Inflammatory macrophage treated with lipopolysaccharide for 1 hour (primary cell): ENCODE data around the gene THRB.
"Not testable (repeated sequence)": the region's sequence is repeated elsewhere in the genome, so short reads cannot be mapped to it uniquely, and the experiment has no call there.

Experiments
- DNase-seq, 2 donors: peaks; one replicate each; pipeline ENCODE4 v3.0.0-alpha.2; 2020 to 2022

THRB gene

GRCh38 chr3:24401090-24401810 lies 93.4 kb downstream of the THRB start:
- no peak for DNase-seq

DNA sequence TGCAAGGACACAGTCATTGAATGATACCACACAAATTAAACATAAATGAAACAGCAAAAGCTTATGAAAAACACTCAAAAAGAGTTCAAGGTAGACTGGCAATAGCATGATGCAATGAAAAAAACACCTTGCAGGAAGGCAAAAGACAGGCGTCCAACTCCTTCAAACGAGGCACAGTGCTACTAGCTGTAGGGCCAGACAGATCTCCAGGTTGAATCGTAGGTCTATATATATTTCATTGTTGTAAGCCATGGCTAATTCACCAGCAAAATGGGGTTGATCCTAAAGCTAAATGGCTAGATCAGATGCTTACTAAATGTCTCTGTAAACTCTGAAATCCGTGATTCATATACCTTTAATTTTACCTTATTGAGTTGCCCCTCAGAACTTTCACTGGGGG lies 94.2 kb downstream of the THRB start:
- no peak for DNase-seq

- DNase-seq: no peak
These were observed 94.6 kb downstream of the THRB start for GRCh38 chr3:24400015-24400414.

DNA sequence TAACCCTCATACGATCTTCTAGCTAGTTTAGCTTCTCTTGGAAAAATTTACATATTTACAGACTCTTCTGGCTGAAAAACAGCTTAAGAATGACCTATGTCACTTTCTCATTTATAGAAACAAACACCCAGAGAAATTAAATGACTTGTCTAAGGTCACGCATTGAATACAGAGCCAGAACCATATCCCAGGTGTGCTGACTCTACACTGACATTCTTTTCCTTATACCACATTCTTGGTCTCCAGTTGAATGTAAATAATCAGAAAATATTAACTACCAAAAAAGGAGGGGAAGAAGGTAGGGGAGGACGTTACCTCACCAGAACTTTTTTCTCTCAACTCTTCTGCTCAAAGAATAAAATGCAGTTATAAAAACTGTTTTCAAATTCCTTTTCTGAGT lies 95.0 kb downstream of the THRB start:
- no peak for DNase-seq

GRCh38 chr3:24398712-24399111 lies 95.9 kb downstream of the THRB start:
- DNase-seq: not testable (repeated sequence)

DNA sequence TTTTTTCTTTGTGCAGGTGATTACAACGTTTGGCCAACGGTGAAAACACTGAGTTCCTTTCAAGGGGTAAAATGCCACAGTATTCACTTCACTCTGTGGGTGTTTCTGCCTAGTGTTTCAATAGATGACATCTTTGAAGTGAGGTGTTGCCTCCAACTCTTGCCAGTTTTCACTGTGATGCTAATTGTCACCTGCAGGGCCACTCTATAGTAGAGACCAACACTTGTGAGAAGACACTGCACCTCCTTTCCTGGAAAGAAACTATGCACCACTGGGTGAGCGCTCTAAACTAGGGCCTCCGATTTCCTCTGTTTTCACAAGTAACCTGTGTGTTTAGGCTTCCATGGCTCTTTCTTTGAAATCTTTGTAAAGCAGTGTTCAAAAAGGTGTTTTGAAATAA lies 98.3 kb downstream of the THRB start:
- DNase-seq: no peak

DNA sequence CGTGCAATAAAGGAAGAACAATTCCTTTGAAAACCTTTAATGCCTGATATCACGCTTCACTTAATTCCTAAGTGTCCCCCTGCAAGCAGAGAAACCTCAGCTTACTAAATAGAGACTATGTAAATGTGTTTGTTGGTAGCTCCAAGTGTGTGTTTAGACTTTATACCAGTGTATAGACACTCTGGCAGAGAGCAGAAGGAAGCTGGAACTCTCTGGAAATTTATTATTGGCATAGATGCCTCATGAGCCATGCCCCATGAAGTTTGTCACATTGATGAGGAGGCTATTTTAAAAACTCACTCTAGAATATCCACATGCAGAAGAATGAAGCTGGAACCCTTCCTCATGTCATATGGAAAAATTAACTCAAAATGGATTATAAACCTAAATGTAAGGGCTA lies 99.9 kb downstream of the THRB start:
- no peak for DNase-seq

- DNase-seq: no peak
These were observed 101.3 kb downstream of the THRB start for GRCh38 chr3:24393316-24393715.

DNA sequence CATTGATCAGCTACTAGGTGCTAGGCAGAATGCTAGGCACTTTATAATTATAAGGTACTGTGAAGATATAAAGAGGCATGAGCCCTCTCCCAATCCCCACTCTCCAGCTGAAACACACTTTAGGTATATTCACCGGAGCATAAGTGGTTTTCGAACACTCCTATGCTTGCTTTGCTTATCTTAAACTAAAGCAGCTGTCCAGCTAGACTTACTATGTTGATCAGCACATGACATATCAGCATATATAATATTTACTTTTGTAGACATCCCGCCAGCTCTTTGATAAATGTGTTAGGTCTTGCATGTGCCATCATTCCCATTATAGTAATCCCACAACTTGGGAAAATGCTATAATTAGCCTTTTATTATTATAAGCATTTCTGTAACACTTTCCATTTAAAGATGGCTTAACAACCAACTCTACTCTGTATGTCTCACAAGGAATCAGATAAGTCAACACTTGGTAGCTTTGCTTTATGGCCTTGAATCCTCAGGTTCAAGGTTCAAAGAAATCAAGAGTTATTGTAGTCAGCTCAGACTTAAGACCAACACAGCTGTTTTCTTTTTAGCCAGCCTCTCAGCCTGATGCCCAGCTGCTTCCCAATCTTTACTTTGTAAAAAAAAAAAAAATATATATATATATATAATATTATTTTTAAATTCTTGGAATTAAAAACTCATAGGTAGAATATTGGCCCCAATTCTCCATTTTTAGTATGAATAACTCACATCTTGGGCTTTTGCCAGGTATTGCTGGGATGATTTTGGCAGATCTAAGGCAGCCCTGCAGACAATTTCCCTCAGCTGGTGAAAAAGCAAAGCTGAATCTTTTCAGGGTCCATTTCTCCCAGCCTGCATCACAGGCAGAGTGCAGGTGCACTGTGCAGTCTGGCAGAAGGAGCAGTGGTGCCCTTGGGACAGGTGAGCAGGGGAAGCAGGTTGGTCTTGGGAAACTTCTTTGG lies 104.2 kb downstream of the THRB start:
- DNase-seq: no peak

DNA sequence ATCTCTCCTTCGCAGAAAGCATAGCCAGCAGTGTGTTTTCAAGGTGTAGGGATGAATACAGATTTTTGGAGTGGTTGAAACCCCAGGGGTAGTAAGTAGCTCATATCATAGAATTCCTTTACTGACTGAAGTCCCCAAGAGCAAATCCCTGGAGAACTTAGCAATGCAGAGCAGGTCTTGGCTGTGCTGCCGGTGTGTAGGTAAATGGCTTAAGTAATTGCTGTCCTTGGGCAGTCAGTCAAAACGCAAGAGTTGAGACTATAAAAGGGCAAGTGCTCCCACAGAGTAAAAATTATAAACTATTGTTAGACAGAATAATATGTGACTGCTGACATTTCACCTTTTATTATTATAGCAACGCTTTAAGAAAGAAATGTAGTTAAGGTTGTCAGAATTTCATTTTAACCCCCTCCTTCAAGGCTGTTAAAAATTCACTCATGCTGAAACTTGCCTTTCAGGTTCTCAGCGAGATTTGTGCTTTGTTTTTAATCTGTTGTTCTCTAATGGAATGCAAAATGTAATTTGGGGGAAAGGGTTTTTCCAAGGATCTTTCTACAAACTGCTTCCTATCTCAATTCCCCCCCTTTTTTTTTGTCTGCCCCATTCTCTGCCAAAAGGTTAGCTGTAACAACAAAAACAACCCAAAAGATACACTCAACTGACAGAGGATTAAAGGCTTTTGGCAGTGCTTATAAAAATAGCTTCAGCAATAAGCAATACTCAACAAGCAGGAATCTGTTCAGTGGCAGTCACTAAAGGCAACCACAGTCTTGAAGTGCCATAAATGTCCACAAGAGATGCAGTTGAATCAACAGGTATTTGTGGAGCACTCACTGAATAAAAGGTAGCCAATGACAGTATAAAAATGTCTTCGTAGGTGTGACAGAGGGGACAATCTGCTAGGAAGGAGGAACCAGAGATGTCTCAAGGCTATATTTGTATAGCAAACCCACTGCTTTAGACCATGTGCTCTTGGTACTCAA lies 105.3 kb downstream of the THRB start:
- no peak for DNase-seq

- no peak for DNase-seq
These were observed 106.0 kb downstream of the THRB start for GRCh38 chr3:24388611-24389010.

DNA sequence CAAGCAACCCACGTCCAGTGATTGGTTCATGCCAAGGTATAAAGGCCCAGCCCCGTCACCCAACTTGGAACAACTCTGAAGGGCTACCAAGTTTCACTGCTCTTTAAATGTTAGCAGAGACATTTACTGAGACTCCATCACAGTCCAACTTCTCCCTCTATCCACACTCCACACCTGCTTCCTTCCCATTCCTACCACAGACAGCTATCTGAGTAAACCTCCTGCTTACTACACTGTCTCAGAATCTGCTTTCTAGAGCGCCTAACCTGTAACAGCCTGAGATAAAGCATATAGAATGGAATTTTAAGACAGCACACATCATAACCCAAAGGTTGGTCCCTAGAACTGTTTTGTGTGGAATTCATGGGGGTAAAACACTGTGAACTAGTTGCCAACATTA lies 106.5 kb downstream of the THRB start:
- DNase-seq: no peak

DNA sequence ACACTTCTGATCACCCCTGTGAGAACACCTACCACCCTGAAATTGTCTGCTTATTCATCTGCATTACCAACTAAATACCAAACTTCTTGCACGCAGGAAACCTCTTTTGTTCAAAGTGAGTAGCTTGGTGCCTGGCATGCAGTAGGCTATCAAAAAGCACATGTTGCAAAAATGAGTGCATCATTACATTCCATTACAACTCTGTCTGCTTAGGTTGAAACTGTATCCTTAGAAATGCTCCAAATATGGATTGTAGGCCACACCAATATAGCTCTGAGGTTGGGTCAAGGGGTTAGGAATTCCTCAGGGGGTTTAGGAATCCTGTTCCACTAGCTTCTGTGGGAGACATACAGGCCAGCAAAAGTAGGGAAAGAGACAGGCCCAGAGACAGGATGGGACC lies 107.2 kb downstream of the THRB start:
- no peak for DNase-seq

GRCh38 chr3:24387000-24387399 lies 107.7 kb downstream of the THRB start:
- DNase-seq: no peak

DNA sequence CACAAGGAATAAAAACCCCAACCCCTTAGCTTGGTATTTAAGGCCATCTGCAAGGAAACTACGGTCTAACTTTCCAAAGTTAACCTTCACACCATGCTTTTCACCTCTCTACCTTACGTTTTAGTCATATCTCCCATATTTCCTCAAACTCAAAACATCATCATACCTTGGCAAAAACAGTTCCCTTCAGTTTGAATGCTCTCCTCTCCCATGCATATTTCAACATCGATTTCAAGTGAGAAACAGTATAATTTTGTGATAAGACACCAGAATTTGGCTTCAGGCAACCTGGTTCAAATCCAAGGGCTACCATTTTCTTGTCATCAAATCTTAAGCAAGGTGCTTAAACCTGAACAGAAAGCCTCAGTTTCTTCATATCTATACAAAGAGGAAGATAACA lies 108.2 kb downstream of the THRB start:
- DNase-seq: no peak

- no peak for DNase-seq
These were observed 109.5 kb downstream of the THRB start for GRCh38 chr3:24385012-24385615.

GRCh38 chr3:24382647-24383046 lies 112.0 kb downstream of the THRB start:
- DNase-seq: no peak

DNA sequence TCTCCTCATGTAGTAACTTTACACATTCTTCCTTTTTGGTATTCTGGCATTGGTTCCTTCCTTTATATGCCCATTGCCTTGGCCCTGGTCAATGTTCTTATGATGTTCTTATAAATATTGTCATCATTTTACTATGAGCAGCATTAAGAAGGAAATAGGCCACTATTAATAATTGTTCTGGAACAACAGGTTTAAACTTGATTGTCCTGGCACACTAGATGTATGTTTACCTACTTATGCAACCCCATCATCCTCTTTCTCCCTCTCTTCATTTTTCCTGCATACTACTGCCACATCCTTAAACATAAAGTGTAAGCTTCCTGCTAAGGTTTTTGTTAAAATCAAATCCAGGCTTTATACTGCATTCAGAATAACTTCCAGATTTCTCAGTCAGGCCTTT lies 114.7 kb downstream of the THRB start:
- no peak for DNase-seq

GRCh38 chr3:24378313-24378712 lies 116.3 kb downstream of the THRB start:
- no peak for DNase-seq

DNA sequence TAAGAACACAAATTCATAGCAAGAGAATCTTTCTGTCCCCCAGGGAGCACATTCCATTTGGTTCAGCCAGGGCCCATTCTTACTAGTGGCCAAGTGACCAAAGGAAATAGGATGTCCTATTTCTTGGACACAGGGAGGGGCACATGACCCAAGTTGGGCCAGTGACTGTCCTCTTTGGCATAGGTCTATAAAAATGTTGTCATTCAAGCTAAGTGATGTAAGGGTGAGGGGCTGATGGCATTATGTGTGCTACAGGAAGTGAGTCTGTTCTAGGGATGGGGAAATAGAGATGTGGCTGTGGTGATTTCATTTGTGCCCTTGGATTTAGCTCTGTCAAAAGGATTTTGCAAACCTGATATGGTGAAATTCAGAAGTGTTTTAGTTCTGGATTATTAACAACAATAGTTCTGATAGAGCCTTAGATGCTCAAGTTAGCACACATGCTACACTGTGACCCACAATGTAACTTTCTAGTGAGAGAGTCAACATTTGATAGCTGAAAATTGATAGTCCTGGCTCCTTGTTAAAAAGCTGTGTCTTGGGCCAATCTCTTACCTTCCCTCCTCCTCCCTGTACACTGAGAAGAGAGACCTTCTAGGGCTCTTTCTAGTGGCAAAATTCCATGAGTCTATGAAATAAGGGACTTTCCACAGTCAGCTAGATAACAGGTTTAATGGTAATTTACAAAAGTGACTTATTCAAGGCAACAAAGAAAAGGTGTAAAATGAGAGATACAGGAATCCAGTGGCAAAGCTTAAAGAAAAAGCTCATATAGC lies 117.2 kb downstream of the THRB start:
- peak; percentile 78 for DNase-seq

- no peak for DNase-seq
These were observed 118.7 kb downstream of the THRB start for GRCh38 chr3:24375947-24376384.

- no peak for DNase-seq
These were observed 119.8 kb downstream of the THRB start for GRCh38 chr3:24374801-24375200.
